SK-N-MC (cell line): ENCODE data around the gene RCAN2.

Experiments
- EZH2 ChIP-seq: fragments of 200-600 bp; sonication (generic); IDR thresholded peaks from one replicate; pipeline ENCODE4 v1.6.1; 2017; ENCODE audit warnings: antibody characterized with exemption
- FOXP2 ChIP-seq: optimal IDR thresholded peaks from 2 replicates; pipeline ENCODE3; 2011; ENCODE audit warnings: mild to moderate bottlenecking, moderate library complexity; ENCODE audit not compliant: insufficient read depth; ENCODE audit errors: extremely low read length, control extremely low read depth
- POLR2AphosphoS5 ChIP-seq: IDR thresholded peaks from 2 replicates; pipeline ENCODE4 v1.6.1; 2012; ENCODE audit warnings: mild to moderate bottlenecking, low read depth, low read length, borderline replicate concordance

DNA sequence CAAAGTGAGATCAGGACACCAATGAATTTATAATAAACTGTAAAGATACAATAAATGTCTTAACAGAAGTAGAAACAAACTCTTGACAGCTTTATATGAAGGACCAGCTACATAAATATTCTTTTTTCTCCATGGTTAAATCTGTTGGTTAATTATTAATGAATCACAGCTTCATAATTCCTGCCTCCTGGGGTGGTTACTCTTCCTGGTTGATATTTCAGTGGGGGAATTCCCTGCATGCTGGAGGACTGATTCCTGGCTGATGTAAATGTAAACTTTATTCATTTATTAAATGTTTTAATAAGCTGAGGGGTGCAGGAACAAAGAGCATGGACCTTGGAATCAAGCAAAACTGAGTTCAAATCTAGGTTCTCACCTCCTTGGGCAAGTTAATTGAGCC, 16.2 kb upstream of the RCAN2 start:
- TF ChIP-seq FOXP2 (no peak), EZH2 (no peak), POLR2AphosphoS5 (no peak)
